ENCODE results near the gene PTPRG.

PTPRG gene

GRCh38 chr3:62094461-62094860 lies 533.1 kb downstream of the PTPRG start:
- H3K4me3 ChIP-seq: no peak overlapping the region
- no peak overlapping the region for H3K27ac ChIP-seq

GRCh38 chr3:62095080-62095479 lies 533.7 kb downstream of the PTPRG start:
- H3K27ac ChIP-seq: no peak overlapping the region

GRCh38 chr3:62095756-62096155 lies 534.4 kb downstream of the PTPRG start:
- H3K4me3 ChIP-seq: no peak overlapping the region
- peak overlapping the region in 1 of 21 experiments; percentile 11 for H3K27ac ChIP-seq

More at GRCh38 chr3:62095080-62095479, 533.7 kb downstream of the PTPRG start:
- H3K4me3 ChIP-seq: no peak overlapping the region

DNA sequence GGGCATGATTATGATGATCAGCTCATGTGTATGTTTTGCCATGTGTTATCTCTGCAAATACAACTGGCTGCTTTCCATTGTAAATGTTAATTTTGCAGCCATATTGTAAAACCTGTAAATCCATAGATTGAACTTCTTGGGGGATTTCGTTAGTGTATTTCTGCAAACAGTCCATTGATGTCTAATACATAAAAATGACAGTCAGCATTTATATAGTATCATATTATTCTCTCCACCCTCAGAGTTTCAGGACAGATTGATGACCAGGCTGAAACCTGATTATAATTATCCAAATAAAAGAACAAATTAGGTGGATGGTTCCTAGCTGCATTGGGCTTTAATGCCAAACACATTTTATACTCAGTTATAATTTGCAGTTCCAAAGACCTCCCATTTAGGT lies 535.1 kb downstream of the PTPRG start:
- no peak overlapping the region for H3K4me3 ChIP-seq
- peak overlapping the region in 1 of 21 experiments; percentile 15 for H3K27ac ChIP-seq

- H3K4me3 ChIP-seq: no peak overlapping the region
- H3K27ac ChIP-seq: peak overlapping the region in 1 of 21 experiments; percentile 15
These were observed 535.8 kb downstream of the PTPRG start for GRCh38 chr3:62097121-62097520.

- H3K4me3 ChIP-seq: no peak overlapping the region
- peak overlapping the region in 1 of 21 experiments; percentile 27 for H3K27ac ChIP-seq
These were observed 537.4 kb downstream of the PTPRG start for GRCh38 chr3:62098646-62099365.

DNA sequence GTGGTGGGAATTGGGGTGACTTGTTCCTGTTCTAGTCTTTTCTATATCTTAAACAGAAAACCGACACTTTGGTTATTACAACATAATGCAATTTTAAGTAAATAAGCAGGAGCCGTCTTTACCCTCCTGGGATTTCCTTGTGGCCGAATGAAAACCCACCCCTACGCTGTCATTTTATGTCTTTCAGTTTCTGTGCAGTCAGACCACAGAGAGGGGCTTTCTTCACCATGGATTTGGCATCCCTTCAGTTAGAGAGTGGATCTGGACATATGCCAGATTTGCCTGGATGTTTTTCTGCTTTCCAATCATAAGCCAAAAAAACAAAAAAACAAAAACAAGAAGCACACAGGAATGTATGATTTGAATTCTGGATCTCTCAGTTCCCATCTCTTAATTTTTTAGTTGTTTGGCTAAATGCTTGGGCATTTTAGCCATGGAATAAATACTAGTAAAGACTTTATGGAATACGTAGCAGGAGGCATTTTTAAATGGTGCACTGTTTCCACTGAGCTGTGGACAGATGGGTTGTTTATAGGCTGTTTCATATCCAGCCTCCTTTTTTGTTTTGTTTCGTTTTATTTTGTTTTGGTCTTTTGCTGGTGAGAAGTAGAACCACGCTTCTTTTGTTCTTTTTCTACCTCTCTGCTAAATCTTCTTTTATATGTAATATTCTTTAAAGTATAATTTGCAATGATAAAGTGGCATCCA lies 539.1 kb downstream of the PTPRG start:
- Histone ChIP-seq H3K4me3 (no peak overlapping the region), H3K27ac (peak overlapping the region in 4 of 21 experiments; percentile 2 to 32 (median 22))

DNA sequence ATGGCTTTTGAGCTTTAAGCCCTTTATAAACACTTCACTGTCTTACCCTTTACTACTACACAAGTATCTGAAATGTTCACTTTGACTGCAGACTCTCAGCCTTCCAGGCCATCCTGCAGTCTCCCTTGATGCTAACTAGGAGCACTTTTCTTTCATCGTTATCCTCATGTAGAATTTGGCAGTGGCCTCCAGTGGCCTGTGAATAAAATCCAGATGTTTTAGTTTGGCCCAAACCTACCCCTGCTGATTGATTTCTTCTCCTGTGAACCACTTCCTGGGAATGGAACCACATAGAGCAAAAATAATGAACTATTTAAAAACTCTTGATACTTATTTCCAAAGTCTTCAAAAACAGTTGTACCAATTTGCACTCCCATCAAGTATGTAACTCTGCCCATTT lies 540.1 kb downstream of the PTPRG start:
- Histone ChIP-seq H3K27ac (no peak overlapping the region), H3K4me3 (no peak overlapping the region)

DNA sequence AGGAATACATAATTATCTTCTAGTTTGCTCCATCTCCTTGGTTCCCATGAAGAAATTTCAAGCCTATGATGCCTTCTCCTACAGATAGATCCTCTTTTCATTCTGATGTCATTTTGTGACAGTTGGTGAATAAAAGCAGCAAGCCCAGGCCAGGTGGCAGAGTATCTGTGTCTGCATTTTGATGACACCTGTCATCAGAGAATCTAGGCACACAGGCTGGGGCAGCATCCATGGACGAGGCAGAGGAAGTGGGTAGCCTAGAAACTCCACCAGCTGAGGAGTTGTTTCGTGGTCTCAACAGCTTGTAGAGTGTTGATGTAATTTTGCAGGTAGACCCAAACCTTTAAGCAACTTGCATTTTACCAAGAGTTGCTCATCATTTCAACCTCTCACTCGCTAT lies 542.2 kb downstream of the PTPRG start:
- H3K4me3 ChIP-seq: no peak overlapping the region
- no peak overlapping the region for H3K27ac ChIP-seq

GRCh38 chr3:62109534-62109933 lies 548.2 kb downstream of the PTPRG start:
- peak overlapping the region in 1 of 21 experiments; percentile 17 for H3K27ac ChIP-seq
- no peak overlapping the region for H3K4me3 ChIP-seq

GRCh38 chr3:62110443-62111225 lies 549.3 kb downstream of the PTPRG start:
- no peak overlapping the region for H3K27ac ChIP-seq
- no peak overlapping the region for H3K4me3 ChIP-seq

DNA sequence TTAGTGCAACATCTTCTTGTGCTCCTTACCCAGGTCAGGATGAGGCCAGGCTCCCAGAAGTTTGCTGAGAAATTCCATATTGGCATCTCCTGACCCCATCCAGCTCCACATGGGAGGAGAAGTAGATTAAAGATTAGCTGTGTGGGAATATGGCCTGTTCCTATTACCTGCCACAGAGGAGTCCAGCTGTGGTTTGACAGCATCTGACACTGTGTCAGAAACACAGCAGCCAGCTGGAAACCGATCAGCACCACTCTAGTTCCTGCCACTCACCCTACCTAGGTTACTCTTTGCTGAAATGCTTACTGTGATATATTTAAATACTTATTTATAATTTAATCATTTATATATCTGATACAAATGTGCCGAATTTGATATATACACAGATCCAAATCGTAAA lies 551.7 kb downstream of the PTPRG start:
- no peak overlapping the region for H3K27ac ChIP-seq
- H3K4me3 ChIP-seq: no peak overlapping the region

GRCh38 chr3:62114763-62115162 lies 553.4 kb downstream of the PTPRG start:
- Histone ChIP-seq H3K4me3 (no peak overlapping the region), H3K27ac (no peak overlapping the region)

GRCh38 chr3:62117903-62118548 lies 556.7 kb downstream of the PTPRG start:
- Histone ChIP-seq H3K27ac (no peak overlapping the region), H3K4me3 (no peak overlapping the region)

GRCh38 chr3:62119139-62119538 lies 557.8 kb downstream of the PTPRG start:
- no peak overlapping the region for H3K4me3 ChIP-seq
- H3K27ac ChIP-seq: no peak overlapping the region

DNA sequence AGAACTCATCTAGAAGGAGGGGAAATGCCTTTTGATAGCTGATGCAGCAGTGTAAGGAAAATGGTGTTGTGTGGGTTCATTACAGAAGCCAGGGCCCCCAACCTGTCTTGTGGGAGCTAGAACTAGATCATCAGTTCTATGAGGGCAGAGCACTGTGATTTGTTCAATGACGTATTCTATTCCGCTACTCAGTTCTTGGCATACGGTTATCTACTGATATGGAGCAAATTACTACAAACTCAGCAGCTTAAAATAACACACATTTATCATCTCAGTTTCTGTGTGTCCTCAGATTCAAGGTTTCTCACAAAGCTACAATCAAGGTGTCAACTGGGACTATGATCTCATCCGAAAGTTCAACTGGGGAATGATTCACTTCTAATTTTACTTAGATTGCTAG lies 561.4 kb downstream of the PTPRG start:
- Histone ChIP-seq H3K27ac (no peak overlapping the region), H3K4me3 (no peak overlapping the region)

DNA sequence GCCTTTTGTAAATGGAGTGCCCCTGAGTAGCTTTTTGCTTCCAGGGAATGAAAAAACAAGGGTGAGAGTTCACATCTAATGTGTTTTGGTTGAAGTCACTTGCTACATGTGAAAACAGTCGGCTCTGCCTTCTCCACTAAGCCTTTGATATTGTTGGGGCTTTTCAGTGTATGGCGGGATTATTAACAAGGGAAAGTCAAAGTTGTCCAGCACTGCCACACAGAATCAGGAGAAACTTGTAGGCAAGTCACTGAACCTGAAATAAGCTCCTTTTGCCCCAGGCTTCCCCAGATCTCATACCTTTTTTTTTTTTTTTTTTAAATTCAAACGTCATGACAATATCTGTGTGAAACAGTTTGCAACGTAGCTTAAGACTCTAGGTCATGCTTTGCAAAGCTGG lies 564.0 kb downstream of the PTPRG start:
- no peak overlapping the region for H3K27ac ChIP-seq
- H3K4me3 ChIP-seq: no peak overlapping the region

- H3K27ac ChIP-seq: no peak overlapping the region
These were observed 565.7 kb downstream of the PTPRG start for GRCh38 chr3:62127116-62127515.

GRCh38 chr3:62128051-62128450 lies 566.7 kb downstream of the PTPRG start:
- H3K27ac ChIP-seq: no peak overlapping the region
- no peak overlapping the region for H3K4me3 ChIP-seq

More at GRCh38 chr3:62127116-62127515, 565.7 kb downstream of the PTPRG start:
- no peak overlapping the region for H3K4me3 ChIP-seq

DNA sequence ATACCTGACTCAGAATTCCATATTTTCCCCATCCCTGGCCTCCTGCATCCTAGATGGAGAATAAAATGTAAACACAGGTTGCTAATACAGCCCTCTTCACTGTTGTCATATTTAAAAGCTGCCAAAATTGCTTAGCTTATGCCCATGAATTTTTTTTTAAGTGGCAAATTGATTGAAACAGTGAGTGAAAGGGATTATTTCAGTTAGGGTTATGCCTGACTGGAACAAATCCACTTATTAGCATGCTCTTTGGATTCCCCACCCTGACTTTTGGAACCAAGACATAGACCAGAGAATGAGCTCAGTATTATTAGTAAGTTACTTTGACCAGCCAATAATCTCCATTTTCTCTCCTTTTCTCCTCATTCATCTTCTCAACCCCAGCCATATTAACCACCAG lies 567.3 kb downstream of the PTPRG start:
- H3K4me3 ChIP-seq: no peak overlapping the region
- no peak overlapping the region for H3K27ac ChIP-seq
